Ishikawa (cell line): ENCODE results near the gene SLC44A1.

Source experiments
- CEBPB ChIP-seq: IDR thresholded peaks from 2 replicates; pipeline ENCODE4 v1.6.1; 2012
- CREB1 ChIP-seq: IDR thresholded peaks from 2 replicates; pipeline ENCODE4 v1.6.1; 2012; ENCODE audit warnings: low read depth
- EGR1 ChIP-seq: IDR thresholded peaks from 2 replicates; pipeline ENCODE4 v1.6.1; 2012
- EP300 ChIP-seq: IDR thresholded peaks from 2 replicates; pipeline ENCODE4 v1.6.1; 2012; ENCODE audit warnings: borderline replicate concordance
- FOXM1 ChIP-seq: IDR thresholded peaks from 2 replicates; pipeline ENCODE4 v1.6.1; 2012; ENCODE audit warnings: low read depth, borderline replicate concordance
- NFIC ChIP-seq: IDR thresholded peaks from 2 replicates; pipeline ENCODE4 v1.6.1; 2012
- RAD21 ChIP-seq: IDR thresholded peaks from 2 replicates; pipeline ENCODE4 v1.6.1; 2012; ENCODE audit warnings: low read depth
- TAF1 ChIP-seq: IDR thresholded peaks from 2 replicates; pipeline ENCODE4 v1.6.1; 2012; ENCODE audit warnings: low read depth, mild to moderate bottlenecking
- TCF12 ChIP-seq: IDR thresholded peaks from 2 replicates; pipeline ENCODE4 v1.6.1; 2012; ENCODE audit warnings: low read depth
- TEAD4 ChIP-seq: IDR thresholded peaks from 2 replicates; pipeline ENCODE4 v1.6.1; 2012
- YY1 ChIP-seq: IDR thresholded peaks from 2 replicates; pipeline ENCODE4 v1.6.1; 2012; ENCODE audit warnings: low read depth
- ZBTB7A ChIP-seq: IDR thresholded peaks from 2 replicates; pipeline ENCODE4 v1.6.1; 2012; ENCODE audit warnings: low read depth
- TF ChIP-seq, protein P1 (sequence below): IDR thresholded peaks from 2 replicates; pipeline ENCODE4 v1.6.1; 2012
- TF ChIP-seq, protein P2 (sequence below): IDR thresholded peaks from 2 replicates; pipeline ENCODE4 v1.6.1; 2012
- TF ChIP-seq, protein P3 (sequence below): IDR thresholded peaks from 2 replicates; pipeline ENCODE4 v1.6.1; 2012; ENCODE audit warnings: low read depth, mild to moderate bottlenecking

The SLC44A1 gene

DNA sequence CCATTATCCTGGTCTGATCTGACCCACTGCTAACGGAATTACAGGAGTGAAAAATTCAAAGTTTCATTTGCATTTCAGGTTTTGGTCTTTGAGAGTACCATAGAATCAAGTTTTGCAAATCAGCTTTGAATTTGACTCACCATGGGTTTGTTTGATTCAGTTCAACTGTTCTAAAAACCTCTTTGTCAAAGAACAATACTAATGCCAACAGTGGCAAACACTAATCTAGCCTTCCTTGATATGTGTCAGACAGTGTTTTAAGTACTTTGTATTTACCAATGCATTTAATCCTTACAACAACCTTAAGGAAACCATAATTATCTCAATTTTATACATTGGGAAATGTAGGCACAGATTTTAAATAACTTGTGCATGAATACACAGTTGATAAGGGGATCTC, 193.3 kb downstream of the SLC44A1 start:
- TF ChIP-seq TCF12 (no peak), YY1 (no peak), CEBPB (no peak), NFIC (no peak), EGR1 (no peak), EP300 (no peak), ZBTB7A (no peak), TEAD4 (no peak), TAF1 (no peak), CREB1 (no peak), FOXM1 (no peak), RAD21 (no peak)
- TF ChIP-seq, protein P1, sequence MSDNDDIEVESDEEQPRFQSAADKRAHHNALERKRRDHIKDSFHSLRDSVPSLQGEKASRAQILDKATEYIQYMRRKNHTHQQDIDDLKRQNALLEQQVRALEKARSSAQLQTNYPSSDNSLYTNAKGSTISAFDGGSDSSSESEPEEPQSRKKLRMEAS = no peak
- TF ChIP-seq, protein P2, sequence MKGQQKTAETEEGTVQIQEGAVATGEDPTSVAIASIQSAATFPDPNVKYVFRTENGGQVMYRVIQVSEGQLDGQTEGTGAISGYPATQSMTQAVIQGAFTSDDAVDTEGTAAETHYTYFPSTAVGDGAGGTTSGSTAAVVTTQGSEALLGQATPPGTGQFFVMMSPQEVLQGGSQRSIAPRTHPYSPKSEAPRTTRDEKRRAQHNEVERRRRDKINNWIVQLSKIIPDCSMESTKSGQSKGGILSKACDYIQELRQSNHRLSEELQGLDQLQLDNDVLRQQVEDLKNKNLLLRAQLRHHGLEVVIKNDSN = no peak
- TF ChIP-seq, protein P3, sequence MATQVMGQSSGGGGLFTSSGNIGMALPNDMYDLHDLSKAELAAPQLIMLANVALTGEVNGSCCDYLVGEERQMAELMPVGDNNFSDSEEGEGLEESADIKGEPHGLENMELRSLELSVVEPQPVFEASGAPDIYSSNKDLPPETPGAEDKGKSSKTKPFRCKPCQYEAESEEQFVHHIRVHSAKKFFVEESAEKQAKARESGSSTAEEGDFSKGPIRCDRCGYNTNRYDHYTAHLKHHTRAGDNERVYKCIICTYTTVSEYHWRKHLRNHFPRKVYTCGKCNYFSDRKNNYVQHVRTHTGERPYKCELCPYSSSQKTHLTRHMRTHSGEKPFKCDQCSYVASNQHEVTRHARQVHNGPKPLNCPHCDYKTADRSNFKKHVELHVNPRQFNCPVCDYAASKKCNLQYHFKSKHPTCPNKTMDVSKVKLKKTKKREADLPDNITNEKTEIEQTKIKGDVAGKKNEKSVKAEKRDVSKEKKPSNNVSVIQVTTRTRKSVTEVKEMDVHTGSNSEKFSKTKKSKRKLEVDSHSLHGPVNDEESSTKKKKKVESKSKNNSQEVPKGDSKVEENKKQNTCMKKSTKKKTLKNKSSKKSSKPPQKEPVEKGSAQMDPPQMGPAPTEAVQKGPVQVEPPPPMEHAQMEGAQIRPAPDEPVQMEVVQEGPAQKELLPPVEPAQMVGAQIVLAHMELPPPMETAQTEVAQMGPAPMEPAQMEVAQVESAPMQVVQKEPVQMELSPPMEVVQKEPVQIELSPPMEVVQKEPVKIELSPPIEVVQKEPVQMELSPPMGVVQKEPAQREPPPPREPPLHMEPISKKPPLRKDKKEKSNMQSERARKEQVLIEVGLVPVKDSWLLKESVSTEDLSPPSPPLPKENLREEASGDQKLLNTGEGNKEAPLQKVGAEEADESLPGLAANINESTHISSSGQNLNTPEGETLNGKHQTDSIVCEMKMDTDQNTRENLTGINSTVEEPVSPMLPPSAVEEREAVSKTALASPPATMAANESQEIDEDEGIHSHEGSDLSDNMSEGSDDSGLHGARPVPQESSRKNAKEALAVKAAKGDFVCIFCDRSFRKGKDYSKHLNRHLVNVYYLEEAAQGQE = no peak

DNA sequence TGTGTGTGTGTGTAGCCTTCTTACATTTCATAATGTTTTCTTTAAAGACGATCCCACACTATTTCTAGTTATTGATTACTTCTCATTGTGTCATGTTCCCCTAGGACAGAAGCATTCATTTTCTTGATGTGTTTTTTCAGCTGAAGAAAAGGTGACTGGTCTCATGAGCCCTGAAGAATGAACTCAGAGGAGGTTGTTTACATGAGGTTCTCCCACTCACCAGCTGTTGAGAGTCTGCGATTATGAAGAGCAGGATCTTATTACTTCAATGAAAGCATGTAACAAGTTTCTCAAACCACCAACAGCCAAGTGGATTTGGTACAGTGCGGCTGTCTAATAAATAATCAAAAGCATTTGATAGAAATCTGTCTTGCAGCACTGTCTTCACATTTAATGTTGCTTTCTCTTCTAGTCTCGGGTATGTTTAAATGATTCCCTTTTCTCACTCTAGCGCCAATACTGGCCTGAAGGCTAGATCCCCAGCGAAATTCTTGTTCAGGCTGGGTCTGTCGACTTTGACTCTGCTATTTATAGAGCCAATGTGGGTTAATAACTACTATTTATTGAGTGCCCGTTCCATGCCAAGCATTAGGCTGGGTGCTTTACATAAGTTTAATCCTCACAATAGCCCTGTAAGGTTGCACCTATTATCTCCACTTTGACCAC, 193.8 kb downstream of the SLC44A1 start:
- TF ChIP-seq CREB1 = no peak

DNA sequence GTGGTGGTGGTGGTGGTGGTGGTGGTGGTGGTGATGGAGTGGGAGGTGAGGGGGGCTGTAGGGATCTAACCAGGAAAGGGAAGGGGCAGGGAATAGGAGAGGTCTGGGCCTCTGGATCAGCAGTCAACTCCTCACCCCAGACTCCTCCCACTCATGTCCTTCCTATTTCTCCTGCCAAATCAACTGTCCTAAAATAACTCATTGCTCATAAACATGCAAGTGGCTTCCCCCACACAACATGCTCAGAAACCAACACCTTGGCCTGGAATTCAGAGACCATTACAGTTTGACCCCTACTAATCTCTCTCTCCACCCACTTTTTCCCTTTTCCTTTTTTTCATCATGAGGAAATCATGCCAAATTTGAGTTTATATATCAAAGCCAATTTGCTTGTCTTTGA, 195.0 kb downstream of the SLC44A1 start:
- no peak for TF ChIP-seq CREB1
- TF ChIP-seq CEBPB = no peak
- TF ChIP-seq, protein P1 = no peak
- TF ChIP-seq, protein P3 = no peak
- TF ChIP-seq NFIC = no peak

DNA sequence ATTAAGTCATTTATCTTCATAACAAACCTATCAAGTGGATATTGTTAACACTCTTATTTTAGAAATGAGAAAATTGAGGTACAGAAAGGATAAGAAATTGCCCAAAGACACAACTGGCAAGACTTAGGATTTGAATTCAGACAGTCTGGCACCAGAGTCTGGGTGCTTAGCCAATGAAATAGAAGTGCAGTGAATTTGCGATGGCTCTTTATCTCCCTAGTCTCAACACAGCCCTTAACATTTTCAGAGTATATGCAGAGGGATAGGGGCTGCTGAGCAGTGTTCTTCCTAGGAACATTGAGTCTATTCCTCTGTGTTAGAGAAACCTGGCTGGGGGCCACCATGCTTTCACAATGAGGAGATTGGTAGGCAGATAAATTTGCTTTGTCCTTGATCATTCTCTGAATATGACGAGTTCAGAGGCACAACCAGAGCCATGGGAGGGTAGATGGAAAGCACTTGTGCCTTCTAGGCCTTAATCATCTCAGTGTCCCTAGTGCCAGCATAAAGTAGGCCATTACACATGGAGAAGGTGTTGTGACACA, 197.2 kb downstream of the SLC44A1 start:
- TF ChIP-seq NFIC (no peak), EP300 (no peak), FOXM1 (no peak), RAD21 (no peak), EGR1 (no peak), YY1 (no peak), CREB1 (no peak), TAF1 (no peak), TCF12 (no peak), ZBTB7A (no peak), CEBPB (no peak), TEAD4 (no peak)
- TF ChIP-seq, protein P2 = no peak
- TF ChIP-seq, protein P3 = no peak
- TF ChIP-seq, protein P1 = no peak

DNA sequence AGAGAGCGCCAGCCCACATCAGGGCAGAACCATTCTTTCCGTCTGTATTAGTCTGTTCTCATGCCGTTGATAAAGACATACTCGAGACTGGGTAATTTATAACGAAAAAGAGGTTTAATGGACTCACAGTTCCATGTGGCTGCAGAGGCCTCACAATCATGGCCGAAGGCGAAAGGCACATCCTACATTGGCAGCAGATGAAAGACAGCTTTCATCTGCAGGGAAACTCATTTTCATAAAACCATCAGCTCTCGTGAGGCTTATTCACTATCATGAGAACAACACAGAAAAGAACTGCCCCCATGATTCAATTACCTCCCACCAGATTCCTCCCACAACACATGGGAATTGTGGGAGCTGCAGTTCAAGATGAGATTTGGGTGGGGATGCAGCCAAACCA, 198.7 kb downstream of the SLC44A1 start:
- TF ChIP-seq TEAD4 (no peak), YY1 (no peak), CEBPB (no peak), ZBTB7A (no peak), RAD21 (no peak), FOXM1 (no peak), CREB1 (no peak)
- TF ChIP-seq, protein P3 = no peak
- TF ChIP-seq, protein P2 = no peak
- TF ChIP-seq, protein P1 = no peak
